ENCODE data around the gene DHODH. TPM values are rescaled to one million over a fixed set of nuclear protein-coding genes. Genes with fewer than 3 reads are reported as not detected.
"Not testable (repeated sequence)": the region's sequence is repeated elsewhere in the genome, so short reads cannot be mapped to it uniquely, and the experiment has no call there.

Gene DHODH
- total RNA-seq, 1 donor from 2014 or later, result 5.2 TPM

DNA sequence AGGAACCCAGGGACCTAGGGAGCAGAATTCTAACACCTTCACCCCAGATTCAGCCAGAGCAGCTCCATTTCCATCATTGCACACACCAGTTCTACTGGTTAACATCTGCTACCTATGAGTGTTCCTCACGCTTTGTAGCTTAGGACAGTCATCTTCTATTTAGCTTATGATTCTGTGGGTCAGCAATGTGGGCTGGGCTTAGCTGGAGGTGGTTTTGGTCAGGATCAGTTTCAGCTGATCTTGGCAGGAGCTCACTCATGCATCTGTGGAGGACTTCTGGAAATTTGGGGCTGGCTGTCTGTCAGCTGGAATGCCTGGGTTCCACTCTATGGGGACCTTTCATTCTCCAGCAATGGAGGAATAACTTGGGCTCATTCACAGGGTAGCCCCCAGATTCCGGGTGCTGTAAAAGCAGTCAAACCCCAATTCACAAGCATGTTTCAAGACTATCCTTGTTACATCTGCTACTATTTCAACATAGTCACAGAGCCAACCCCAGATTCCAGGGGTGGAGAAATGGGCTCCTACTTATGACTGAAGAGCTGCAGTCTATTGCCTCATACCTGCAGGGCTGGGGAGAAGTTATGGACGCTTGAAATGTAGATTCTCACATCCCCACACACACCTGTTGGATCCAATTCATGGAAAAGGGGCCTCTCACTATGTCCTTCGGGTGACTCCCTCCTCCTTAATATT lies 42.4 kb downstream of the DHODH start:
- no peaks in the 10 kb centered on the region for H3K4me1 Mint-ChIP-seq (ENCODE audit: low read depth, unreplicated experiment)
- no peaks in the 10 kb centered on the region for H4K20me1 ChIP-seq (ENCODE audit: insufficient read depth, low read length)
- no peak overlapping the region for H3K4me3 ChIP-seq (ENCODE audit: insufficient read depth, low read depth, low read length)
- peaks cover 13% of the 10 kb centered on the region for H3K27me3 Mint-ChIP-seq (ENCODE audit: low read depth, unreplicated experiment)
- no peak overlapping the region for H3K27ac ChIP-seq (ENCODE audit: low read depth, low read length)
- H3K36me3 Mint-ChIP-seq (ENCODE audit: low read depth, unreplicated experiment), result peaks cover 8% of the 10 kb centered on the region
- no peak overlapping the region for H3K27ac Mint-ChIP-seq (ENCODE audit: unreplicated experiment)
- H3K4me1 ChIP-seq (ENCODE audit: insufficient read depth, low read length), result no peaks in the 10 kb centered on the region
- H2AFZ ChIP-seq (ENCODE audit: low read depth, low read length), result no peak overlapping the region
- TF ChIP-seq, protein P1, sequence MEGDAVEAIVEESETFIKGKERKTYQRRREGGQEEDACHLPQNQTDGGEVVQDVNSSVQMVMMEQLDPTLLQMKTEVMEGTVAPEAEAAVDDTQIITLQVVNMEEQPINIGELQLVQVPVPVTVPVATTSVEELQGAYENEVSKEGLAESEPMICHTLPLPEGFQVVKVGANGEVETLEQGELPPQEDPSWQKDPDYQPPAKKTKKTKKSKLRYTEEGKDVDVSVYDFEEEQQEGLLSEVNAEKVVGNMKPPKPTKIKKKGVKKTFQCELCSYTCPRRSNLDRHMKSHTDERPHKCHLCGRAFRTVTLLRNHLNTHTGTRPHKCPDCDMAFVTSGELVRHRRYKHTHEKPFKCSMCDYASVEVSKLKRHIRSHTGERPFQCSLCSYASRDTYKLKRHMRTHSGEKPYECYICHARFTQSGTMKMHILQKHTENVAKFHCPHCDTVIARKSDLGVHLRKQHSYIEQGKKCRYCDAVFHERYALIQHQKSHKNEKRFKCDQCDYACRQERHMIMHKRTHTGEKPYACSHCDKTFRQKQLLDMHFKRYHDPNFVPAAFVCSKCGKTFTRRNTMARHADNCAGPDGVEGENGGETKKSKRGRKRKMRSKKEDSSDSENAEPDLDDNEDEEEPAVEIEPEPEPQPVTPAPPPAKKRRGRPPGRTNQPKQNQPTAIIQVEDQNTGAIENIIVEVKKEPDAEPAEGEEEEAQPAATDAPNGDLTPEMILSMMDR (IDR thresholded peaks at IDR 0.05; ENCODE audit: insufficient read depth, low read depth, low read length), result no peak
- no peak for TF ChIP-seq EZH2 (IDR thresholded peaks at IDR 0.05; ENCODE audit: insufficient read depth, low read length)
- H3K79me2 ChIP-seq (ENCODE audit: insufficient read depth, low read length), result no peaks in the 10 kb centered on the region
- H3K9me3 ChIP-seq (ENCODE audit: insufficient read depth, low read depth, low read length), result no peaks in the 10 kb centered on the region
- no peaks in the 10 kb centered on the region for H3K27me3 ChIP-seq (ENCODE audit: insufficient read depth, low read length)
- DNase-seq (ENCODE audit: low read depth) (peak; percentile 15), FAIRE-seq (no peak)
- no peak overlapping the region for H3K4me2 ChIP-seq (ENCODE audit: low read length)
- peaks cover 12% of the 10 kb centered on the region for H3K9me3 Mint-ChIP-seq (ENCODE audit: unreplicated experiment)
- H3K9ac ChIP-seq (ENCODE audit: low read length), result no peak overlapping the region
- no peaks in the 10 kb centered on the region for H3K36me3 ChIP-seq (ENCODE audit: insufficient read depth, low read length)
- no peak overlapping the region for H3K4me3 Mint-ChIP-seq (ENCODE audit: unreplicated experiment)

DNA sequence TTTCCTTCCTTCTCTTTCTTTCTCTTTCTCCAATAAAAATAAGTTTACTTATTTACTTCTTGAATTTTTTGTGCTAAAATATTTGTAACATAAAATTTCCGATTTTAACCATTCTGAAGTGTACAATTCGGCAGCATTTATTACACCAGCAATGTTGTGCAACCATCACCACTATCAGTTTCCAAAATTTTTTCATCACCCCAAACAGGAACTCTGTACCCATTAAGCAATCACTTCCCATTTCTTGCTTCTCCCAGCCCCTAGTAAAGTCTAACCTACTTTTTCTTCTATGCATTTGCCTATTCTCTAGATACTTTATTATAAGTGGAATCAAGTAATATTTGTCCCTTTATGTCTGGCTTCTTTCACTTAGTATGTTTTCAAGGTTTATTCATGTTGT lies 43.3 kb downstream of the DHODH start:
- H3K4me1 ChIP-seq (ENCODE audit: insufficient read depth, low read length), result no peaks in the 10 kb centered on the region
- DNase-seq (ENCODE audit: low read depth) (no peak), FAIRE-seq (no peak)
- H3K27ac ChIP-seq (ENCODE audit: low read depth, low read length), result no peak overlapping the region
- H4K20me1 ChIP-seq (ENCODE audit: insufficient read depth, low read length), result no peaks in the 10 kb centered on the region
- no peaks in the 10 kb centered on the region for H3K9me3 ChIP-seq (ENCODE audit: insufficient read depth, low read depth, low read length)
- H3K27me3 ChIP-seq (ENCODE audit: insufficient read depth, low read length), result no peaks in the 10 kb centered on the region
- H3K4me2 ChIP-seq (ENCODE audit: low read length), result no peak overlapping the region
- Mint-ChIP-seq H3K27me3 (ENCODE audit: low read depth, unreplicated experiment) (peaks cover 16% of the 10 kb centered on the region), H3K9me3 (ENCODE audit: unreplicated experiment) (peaks cover 12% of the 10 kb centered on the region), H3K36me3 (ENCODE audit: low read depth, unreplicated experiment) (peaks cover 8% of the 10 kb centered on the region), H3K27ac (ENCODE audit: unreplicated experiment) (no peak overlapping the region), H3K4me1 (ENCODE audit: low read depth, unreplicated experiment) (no peaks in the 10 kb centered on the region), H3K4me3 (ENCODE audit: unreplicated experiment) (no peak overlapping the region)
- H3K36me3 ChIP-seq (ENCODE audit: insufficient read depth, low read length), result no peaks in the 10 kb centered on the region
- TF ChIP-seq EZH2 (IDR thresholded peaks at IDR 0.05; ENCODE audit: insufficient read depth, low read length), result no peak
- TF ChIP-seq, protein P1 (IDR thresholded peaks at IDR 0.05; ENCODE audit: insufficient read depth, low read depth, low read length), result no peak
- H2AFZ ChIP-seq (ENCODE audit: low read depth, low read length), result no peak overlapping the region
- no peak overlapping the region for H3K4me3 ChIP-seq (ENCODE audit: insufficient read depth, low read depth, low read length)
- H3K79me2 ChIP-seq (ENCODE audit: insufficient read depth, low read length), result no peaks in the 10 kb centered on the region
- no peak overlapping the region for H3K9ac ChIP-seq (ENCODE audit: low read length)

GRCh38 chr16:72054254-72054847 lies 45.8 kb downstream of the DHODH start, which contains the start of gene HP:
TSS of gene HP (plus strand) at chr16:72054505. CDS start at chr16:72054653, 148 bp downstream.
- FAIRE-seq; H3K4me3 Mint-ChIP-seq (ENCODE audit: unreplicated experiment); H3K27me3 ChIP-seq (ENCODE audit: insufficient read depth, low read length); H3K9ac ChIP-seq (ENCODE audit: low read length); H3K4me3 ChIP-seq (ENCODE audit: insufficient read depth, low read depth, low read length); H3K9me3 ChIP-seq (ENCODE audit: insufficient read depth, low read depth, low read length); H2AFZ ChIP-seq (ENCODE audit: low read depth, low read length); H4K20me1 ChIP-seq (ENCODE audit: insufficient read depth, low read length); H3K27ac Mint-ChIP-seq (ENCODE audit: unreplicated experiment); H3K79me2 ChIP-seq (ENCODE audit: insufficient read depth, low read length); H3K36me3 ChIP-seq (ENCODE audit: insufficient read depth, low read length); H3K36me3 Mint-ChIP-seq (ENCODE audit: low read depth, unreplicated experiment); H3K4me1 Mint-ChIP-seq (ENCODE audit: low read depth, unreplicated experiment); DNase-seq (ENCODE audit: low read depth); H3K27ac ChIP-seq (ENCODE audit: low read depth, low read length); H3K4me1 ChIP-seq (ENCODE audit: insufficient read depth, low read length); H3K4me2 ChIP-seq (ENCODE audit: low read length): not testable (repeated sequence)
- H3K27me3 Mint-ChIP-seq (ENCODE audit: low read depth, unreplicated experiment), result peaks cover 16% of the 10 kb centered on the region
- H3K9me3 Mint-ChIP-seq (ENCODE audit: unreplicated experiment), result peaks cover 11% of the 10 kb centered on the region

Data from astrocyte (in vitro differentiated cells and primary cell).